CD4-positive, alpha-beta T cell treated with Interleukin-17A for 4 hours (primary cell): ENCODE results near the gene RAB21.
A peak's percentile ranks its signal among the peaks of the same experiment; 100 is the strongest.
"Not testable (repeated sequence)": the region's sequence is repeated elsewhere in the genome, so short reads cannot be mapped to it uniquely, and the experiment has no call there.

Experiments
- DNase-seq: peaks from one replicate; pipeline ENCODE4 v3.0.0-alpha.2; 2020; ENCODE audit warnings: mixed read lengths

The RAB21 gene

DNA sequence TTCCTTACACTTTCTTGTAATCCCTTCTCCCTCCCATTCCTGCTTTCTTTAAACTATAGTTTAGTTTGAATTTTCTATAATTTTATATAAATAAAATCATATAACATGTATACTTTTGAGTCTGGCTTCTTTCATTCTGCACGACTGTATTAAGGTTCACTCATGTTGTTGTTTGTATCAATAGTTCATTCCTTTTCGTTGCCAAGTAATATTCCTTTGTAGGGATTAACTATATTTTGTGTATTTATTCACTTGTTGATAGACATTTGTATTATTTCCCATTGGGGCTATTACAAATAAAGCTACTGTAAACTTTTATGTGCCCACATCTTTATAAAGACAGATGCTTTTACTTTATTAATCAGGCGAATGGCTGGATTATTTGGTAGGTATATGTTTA is 45.5 kb downstream of the RAB21 start:
- no peak for DNase-seq

DNA sequence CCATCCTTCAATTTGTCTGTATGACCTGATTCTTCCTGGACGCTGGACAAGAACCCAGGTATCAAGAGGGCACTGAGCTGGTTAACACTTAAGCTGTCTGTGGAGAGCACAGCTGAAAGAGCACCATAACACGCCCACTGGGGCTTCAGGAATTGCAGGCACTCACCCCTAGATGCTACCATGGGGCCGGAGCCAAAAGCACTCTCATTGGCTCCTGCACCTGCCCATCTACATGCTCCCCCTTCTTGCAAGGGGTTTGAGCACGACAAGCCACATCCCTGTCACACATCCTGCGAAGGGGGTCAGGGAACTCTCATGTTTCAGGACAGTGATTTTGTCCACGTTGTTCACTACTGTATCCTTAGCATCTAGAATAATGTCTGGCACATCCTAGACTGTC is 49.8 kb downstream of the RAB21 start:
- DNase-seq: no peak

DNA sequence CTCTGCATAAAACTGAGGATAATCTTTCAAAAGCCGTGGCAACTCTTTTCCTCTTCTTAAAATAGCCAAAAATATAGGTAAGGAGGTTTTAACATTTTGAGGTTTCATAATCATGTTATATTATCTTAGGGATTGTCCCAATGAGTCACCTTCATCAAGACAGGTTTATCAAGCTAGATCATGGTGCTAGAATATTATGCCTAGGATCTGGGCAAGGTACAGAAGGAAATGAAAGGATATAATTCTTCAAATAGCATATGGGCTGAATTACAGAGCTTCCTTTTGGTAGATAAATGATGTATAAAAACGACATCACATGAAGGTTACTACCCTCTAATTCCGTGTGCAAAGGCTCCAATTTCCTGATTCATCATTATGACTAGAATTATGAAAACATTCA is 56.3 kb downstream of the RAB21 start:
- DNase-seq: no peak

DNA sequence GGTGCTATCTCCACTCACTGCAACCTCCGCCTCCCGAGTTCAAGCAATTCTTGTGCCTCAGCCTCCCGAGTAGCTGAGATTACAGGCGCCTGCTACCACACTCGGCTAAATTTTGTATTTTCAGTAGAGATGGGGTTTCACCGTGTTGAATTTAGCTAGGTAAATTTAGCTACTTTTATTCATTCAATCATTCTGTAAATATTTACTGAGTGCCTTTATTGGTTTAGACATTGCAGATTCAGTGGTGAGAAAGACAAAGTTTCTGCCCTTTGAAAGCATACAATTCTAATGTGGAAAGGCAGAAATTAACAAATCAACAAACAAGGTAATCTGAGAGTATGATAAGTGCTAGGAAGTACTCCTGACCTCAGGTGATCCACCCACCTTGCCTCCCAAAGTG is 60.6 kb downstream of the RAB21 start:
- not testable (repeated sequence) for DNase-seq

DNA sequence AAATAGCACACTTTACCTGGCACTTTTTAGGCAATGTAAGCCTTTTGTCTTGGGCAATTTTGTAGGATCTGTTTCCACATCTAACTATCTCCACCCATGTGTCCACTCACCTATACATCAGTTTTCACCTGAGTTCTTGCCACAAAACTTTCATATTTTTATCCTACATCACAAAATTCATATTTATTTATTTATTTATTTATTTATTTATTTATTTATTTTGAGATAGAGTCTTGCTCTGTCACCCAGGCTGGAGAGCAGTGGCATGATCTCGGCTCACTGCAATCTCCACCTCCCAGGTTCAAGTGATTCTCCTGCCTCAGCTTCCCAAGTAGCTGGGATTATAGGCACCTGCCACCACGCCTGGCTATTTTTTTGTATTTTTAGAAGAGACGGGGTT is 67.4 kb downstream of the RAB21 start:
- not testable (repeated sequence) for DNase-seq

DNA sequence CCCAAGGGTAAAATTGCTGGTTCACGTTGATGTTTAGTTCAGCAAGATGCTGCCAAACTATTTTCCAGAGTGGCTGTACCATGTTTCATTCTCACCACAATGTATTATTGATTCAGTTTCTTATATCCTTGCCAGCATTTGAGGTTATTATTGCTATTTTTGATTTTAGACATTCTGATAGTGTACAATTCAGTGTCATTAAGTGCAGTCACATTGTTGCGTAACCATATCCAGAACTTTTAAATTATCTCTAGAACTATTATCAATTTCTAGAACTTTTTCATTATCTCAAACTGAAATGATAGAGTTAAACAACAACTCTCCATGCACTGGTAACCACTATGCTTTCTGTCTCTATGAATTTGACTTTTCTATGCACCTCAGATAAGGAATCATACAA is 74.2 kb downstream of the RAB21 start:
- no peak for DNase-seq

DNA sequence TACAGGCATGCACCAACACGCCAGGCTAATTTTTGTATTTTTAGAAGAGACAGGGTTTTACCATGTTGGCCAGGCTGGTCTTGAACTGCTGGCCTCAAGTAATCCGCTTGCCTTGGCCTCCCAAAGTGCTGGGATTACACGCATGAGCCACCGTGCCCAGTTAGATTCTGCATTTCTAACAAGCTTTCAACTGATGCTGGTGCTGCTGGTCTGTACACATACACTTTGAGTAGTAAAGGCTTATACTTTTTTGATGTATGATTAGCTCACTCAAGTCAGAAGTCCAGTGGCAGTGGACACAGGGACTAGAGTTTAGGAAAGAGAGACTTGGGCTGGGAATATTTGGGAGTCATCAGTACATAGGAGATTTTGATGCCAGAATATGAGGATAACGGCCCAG is 82.7 kb downstream of the RAB21 start:
- DNase-seq: no peak

DNA sequence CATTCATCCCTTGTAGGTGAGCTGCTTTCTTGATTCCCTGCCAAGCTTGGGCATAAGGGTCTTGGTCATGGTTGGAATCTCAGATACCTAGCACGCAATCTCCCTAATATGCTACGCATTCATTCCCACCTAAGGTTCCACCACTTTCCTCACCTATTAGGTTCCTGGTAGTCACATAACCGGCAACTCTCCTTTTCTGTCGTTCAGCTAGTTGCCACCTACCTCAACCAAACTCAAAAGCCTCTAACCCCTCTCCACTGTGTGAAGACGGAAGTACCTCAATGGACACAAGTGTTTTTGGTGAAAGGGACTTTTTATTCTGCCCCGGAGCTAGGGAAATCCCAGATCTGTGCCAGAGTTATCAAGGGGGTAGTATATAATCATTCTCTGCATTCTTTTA is 83.6 kb downstream of the RAB21 start:
- no peak for DNase-seq

DNA sequence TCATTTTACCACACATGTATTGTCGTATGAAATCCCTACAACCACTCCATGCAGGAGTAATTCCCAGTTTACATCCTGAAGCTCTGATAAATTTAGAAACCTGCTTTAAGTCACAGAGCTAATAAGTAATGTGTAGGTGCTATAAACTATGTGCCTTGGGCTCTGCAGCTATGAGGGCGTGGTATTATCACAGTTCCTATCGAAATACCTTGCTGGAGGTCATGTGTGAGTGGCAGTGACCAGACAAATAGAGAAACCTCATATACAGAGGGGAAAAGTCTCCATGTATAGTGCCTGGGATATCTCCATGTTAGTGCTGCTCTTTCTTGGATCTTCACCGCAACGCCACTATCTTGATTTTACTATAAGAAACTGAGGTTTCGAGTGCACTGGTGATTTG is 84.0 kb downstream of the RAB21 start:
- no peak for DNase-seq

DNA sequence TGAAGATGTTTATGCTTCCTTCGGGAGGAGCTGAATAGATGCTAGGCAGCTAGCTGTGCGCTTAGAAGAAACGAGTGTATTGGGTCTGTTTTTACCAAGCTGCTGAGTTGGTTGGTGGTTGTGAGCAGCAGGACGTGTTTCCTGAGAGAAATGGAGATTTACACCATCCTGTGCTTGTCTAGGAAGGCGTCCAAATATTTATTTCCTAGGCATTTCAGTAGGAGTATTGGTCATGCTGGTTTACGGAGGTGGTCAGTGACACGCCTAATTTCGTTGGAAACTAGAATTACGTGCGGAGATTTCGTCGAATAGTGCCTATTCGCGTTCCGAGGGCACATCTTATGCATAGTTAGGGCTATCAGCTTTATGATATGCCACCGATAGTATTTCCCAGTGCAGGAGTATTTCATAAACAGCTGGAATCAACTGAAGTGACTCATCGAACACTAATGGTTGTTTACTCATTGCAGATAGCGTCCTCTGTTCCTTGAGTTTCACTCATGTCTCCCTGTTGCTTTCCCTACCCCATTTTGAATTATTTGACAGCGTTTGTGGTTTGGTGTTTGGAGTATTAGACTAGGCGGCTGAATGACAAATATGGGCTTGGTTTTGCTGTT is 85.7 kb downstream of the RAB21 start:
- peak; percentile 15 for DNase-seq

DNA sequence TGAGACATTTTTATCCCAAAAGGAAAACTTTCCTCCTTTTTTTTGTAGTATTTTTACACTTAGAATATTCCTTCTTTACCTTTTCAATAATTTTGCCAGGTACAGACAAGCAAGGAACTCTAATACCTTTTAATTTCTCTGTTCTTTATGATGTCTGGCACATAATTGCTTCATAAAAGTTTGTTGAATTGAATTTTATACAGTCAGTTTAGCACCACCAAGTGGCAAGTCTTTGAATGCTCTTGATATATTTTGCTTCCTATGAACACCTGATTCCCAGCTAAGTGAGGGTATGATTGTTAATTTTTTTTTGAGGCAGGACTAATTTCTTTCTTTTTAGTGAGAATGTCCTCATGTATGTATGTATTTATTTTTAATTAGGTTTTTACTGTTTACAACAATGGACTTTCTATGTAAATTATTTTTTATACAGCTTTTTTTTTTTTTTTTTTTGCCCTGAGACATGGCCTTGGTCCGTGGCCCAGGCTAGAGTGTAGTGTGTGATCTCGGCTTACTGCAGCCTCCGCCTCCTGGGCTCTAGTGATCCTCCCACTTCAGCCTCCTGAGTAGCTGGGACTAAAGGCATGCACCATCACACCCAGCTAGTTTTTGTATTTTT is 91.8 kb downstream of the RAB21 start:
- peak; percentile 16 for DNase-seq

DNA sequence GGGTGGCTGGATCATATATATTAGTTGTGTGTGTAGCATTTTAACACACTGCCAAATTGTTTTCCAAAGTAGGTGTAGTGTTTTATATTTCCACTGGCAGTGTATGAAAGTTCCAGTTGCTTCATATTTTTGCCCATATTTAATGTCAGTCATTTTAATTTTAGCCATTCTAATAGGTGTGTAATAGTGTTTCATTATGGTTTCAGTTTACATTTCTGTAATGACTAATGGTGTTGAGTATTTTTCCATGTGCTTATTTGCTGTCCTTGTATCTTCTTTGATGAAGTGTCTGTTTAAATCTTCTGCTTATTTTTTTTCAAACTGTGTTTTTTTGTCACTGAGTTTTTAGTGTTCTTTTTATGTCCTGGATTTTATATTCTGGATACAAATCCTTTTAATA is 93.5 kb downstream of the RAB21 start:
- no peak for DNase-seq

DNA sequence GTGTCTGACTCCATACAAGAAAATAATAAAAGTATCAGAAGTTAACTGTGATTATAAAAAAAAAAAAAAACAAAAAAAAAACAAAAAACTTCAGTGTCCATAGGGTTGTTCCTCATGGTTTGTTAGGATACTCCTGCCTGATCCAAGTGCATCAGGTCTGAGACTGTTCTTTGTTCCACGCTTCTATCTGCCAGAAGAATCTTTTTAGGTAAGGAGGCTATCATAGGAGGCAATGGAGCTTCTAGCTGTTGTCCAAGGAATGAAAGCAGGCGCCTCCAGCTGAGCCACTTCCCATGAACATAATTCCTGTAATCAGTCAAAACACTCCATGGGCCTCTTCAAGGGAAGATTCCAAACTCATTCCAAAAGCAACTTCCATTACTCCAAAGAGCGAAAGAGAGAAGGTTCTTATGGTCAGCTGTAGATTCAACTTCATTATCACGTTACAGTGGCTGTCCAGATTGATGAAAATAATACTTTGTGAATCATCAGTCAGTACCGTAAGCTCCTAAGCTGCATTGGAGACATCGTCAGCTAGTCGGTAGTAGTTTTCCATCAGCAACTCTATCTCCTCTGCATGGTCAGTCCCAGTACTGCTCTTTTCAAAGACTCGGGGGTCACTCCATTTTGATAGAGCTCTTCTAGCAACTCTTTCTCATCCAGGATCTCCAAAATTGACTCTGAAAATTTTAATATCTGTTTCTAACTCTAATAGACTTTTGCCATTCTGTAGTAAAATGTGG is 94.6 kb downstream of the RAB21 start:
- DNase-seq: no peak
